HG02943 (cell line): ENCODE data around the gene HLA-DMA.
"Not testable (repeated sequence)": the region's sequence is repeated elsewhere in the genome, so short reads cannot be mapped to it uniquely, and the experiment has no call there.

Experiments used
- ATAC-seq: cut with Tn5 transposase; IDR thresholded peaks from one replicate; pipeline ENCODE4 v1.9.1; 2021; ENCODE audit warnings: mild to moderate bottlenecking, low read depth, moderate library complexity; ENCODE audit not compliant: unreplicated experiment

The HLA-DMA gene

DNA sequence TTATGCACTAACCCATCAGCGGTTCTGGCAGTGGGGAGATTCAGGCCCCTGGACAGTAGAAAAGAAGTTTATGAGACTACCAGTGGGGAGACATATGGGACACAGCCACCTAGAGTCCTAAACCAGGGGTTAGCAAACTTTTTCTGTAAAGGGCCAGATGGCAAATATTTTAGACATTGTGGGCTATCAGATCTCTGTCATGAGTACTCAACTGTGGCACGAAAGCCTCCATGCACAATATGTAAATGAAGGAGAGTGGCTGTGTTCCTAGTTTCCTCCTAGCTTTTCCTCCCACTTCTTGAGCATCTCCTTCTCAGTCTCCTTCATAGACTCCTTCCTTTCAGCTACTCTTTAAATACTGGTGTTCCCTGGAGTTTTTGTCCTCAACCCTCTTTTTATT, 3.3 kb upstream of the HLA-DMA start:
- ATAC-seq: no peak

DNA sequence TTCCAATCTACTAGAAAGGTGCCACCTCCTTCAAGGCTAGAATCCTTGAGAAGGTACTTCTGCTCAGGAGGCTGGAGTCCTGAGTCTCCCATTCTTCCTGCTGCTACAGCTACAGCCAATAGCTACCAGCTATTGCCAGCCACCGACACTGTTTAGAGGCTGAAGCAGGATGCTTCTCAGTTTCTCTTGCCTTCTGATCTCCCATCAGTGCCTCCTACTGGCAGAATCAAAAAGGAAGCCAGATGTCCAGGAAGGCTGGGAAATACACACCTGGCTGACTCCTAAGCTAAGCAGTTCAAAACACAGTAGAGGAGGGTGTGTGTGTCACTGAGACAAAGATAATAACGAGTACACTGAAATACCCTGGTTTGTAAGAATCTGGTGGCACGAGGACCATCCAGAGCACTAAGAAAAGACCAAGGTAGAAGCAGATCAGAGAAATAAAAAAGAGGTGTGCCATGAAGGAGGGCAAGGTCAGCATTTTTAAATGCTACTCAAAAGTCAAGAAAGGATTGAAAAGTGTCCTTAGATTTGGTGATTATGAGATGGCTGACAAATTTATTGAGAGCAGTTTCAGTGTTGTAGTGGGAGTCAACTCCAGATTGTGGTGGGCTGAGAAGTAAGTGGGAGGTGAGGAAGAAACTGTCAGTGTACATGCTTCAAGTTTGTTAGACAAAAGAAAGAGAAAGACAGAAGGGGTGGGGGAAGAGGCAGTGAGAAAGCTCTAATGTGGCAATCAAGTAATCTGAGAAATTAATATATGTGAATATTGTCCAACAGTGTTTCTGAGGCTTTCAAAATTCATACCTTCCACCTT, 2.3 kb upstream of the HLA-DMA start:
- ATAC-seq: no peak

DNA sequence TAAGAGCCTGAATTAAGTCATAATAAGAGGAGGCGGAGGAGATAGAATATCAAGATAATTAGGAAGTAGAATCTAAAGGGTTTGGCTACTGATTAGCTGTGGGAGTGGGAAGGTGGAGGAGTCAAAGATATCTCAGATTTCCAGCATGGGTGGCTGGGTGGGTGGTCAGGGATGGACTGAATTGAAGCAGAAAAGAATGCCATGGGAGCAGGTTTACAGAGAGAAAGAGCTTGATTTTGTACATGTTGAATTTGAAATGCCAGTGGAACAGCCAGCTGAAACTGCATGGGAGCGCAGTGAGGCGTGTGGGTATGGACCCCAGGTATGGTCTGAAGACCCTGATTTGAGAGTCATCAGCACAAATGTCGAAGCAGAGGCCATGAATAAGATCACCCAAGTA, 1.4 kb upstream of the HLA-DMA start:
- no peak for ATAC-seq

- no peak for ATAC-seq
Observed at GRCh38 chr6:32953775-32954174, 878 bp upstream of the HLA-DMA start.

DNA sequence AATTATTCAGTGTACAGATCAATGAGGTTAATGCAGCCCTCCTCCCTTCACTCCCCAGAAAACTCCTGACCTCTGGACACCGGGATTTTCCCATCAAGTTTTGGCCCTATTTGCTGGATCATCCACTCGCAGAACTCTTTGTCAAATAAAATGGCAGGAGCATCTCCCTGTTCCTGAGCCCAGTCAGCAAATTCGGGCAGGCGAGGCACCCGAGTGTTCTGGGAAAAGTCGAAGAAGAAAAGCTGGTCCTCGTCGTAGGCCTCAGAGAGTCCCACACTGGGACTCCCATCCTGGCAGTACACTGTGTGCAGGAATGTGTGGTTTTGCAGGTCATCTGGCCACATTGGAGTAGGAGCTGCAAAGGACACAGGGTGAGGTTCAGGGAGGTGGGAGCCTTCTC, 2.4 kb downstream of the HLA-DMA start:
- no peak for ATAC-seq

GRCh38 chr6:32950010-32950409, 2.9 kb downstream of the HLA-DMA start:
- ATAC-seq: no peak

DNA sequence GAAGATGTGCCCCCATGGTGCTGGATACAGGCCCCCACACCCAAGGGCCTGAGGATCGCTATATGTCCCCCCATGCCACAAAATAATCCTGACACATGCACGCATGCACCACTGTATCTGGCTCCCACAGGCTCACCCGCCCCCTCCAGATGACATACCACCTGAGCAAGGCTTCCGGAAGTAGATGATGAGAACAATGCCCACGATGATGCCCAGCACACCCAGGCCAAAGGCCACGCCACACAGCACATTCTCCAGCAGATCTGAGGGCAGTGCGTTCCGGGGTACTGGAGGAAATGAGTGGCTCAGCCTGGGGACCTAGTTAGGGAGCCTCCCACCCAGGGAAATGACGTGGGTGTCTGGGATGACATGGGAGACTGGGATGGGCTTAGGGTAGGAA, 3.8 kb downstream of the HLA-DMA start:
- no peak for ATAC-seq

GRCh38 chr6:32947552-32948465, 5.1 kb downstream of the HLA-DMA start:
- ATAC-seq: no peak

GRCh38 chr6:32946893-32947292, 6.0 kb downstream of the HLA-DMA start:
- no peak for ATAC-seq

DNA sequence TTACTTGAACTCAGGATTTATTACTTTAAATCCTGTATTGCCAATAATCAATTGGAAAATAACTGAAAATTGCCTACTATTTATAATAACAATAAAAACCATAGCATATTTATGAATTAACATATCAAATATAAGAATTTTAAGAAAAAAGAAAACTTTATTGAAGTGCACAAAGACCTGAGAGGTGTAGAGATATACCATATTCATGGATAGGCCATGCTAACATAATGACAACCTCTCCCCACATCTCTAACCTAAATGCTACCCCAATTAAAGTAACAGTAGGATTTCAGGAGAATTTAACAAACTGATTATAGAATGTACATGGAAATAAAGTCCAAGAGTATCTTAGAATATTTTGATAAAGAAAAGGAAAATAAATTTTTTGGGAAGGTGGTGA, 6.9 kb downstream of the HLA-DMA start:
- no peak for ATAC-seq

DNA sequence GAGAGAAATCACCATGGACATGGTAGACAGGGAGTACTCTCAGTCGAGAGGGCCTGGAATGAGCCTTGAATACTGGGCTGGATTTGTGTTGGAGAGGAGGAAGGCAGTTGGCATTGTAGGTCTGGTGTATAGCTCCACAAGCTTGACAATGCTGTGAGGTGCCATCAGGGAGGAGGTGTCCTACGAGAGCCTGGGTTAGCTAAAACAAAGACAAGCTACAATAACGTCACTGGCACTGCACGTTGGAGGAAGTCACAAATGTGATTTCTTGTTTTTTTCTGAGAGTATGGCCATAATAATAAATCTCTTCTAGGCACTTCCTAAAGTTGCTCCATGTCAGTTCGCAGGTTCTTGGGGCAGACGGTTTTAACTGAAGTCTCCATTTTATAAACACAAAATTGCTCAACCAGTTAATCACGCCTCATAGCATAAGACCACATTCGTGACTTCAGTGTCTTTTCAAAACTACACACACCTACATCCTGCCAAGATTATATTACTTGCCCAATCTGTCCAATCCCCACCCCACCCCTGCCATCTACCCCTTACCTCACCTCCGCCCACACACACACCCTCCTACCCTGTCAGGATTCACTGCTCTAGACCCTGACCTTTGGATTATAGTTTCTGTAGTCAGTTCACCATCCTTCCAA, 7.7 kb downstream of the HLA-DMA start:
- ATAC-seq: no peak

DNA sequence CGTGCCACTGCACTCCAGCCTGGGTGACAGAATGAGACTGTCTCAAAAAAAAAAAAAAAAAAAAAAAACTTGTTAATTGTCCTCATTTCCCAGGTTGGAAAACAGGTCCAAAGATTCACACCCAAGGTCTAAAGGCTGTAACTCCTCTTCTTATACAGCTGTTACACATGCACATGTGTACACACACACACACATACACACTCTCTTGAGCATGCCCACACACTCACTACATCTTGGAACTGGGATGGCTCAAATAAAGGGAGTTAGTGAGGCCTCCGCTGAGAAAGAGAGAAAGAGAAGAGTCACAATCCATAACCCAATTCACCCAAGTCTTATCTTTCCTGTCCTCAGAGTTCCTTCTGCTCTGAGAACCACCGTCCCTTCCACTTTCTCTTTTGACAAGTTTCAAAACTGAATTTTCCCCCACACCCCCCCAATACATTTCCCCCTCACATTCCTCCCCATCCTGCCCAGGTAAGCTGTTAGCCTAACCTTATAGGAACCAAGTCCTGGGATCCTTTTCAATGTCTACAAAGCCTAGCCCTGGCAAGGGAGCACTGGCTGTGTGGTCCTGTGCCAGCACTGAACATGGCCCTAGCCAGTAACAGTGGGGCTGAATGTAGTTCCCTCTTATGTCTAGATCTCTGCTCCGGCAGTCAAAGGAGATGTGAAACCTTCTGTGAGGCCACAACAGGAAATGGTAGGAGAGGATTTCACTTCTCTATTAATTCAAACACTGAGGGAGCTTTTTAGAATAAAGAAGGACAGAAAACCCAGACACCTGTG, 8.8 kb downstream of the HLA-DMA start:
- ATAC-seq: no peak

GRCh38 chr6:32942555-32943123, 10.3 kb downstream of the HLA-DMA start:
- not testable (repeated sequence) for ATAC-seq

DNA sequence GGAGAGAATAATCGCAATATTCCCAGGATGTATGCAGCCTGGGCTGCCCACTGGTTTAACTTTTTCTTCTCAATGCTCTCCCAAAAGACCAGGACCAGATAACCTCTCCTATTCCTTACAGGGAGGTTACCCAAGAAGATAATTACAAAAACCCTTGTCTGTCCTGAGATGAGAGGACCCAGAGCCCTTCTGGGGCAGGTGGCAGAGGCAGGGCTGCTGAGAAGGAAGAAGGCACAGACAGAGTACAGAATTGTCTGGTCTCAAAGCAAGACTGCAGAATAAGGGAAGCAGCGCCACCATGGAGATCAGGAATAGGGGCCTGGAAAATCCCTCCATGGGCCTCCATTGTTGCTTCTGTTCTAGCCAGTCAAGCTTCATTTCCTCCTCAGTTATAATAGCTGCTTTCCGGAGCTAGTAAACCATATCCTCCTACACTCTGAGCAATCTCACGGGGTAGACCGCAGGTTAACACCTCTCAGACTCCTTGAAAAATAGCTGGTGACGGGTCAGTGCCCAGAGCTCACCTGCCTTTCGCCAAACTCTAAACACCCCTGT, 11.6 kb downstream of the HLA-DMA start:
- ATAC-seq: peak; percentile 51

DNA sequence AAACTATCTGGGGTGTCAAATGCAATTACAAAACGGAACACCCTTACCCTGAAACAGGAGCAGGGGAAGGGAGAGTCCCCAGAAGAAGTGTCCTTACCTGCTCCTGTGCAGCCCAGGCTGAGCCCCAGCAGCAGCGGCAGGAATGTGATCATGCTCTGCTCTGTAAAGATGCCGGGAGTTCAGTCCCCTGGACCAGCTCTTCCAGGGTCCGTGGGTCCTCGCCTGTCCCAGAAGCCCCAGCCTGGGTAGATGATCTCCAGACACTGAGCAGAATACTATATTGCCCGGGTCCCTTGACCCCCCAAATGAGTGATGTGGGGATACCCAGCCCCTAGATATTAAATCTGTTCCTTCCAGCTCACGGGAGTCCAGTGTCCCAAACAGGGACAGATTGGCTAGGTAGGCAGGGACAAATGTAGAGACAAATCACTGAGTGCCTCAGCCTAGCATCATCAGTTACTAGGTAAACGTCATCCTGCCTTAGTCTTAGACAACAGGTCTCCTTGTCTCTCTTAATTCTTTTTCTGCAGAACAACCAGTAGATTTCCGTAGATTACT, 12.2 kb downstream of the HLA-DMA start, which contains the start of gene HLA-DMB:
HLA-DMB (minus strand) TSS at position 373 of the 558 bp plus-strand sequence; CDS start at position 152, 221 bp downstream.
- ATAC-seq: peak; percentile 44

DNA sequence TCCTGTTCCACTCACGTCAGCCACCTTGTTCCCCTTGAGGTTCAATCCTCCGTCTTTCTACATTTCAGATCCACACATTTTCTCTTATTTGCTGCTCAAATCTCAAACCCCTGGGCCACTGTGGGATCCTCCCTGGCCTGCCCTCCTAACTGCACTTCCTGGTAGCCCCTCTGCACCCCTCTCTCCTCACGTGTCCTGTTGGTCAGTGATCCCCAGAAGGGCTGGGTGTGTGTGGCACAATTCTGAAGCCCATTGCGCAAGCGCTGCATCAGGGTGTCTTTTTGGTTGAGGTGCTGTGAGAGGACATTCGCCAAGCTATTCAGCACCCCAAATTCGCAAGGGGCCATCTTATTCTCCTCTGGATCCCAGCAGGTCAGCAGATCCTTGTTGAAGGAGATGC, 14.4 kb downstream of the HLA-DMA start:
- ATAC-seq: no peak

GRCh38 chr6:32937230-32937633, 15.7 kb downstream of the HLA-DMA start:
- no peak for ATAC-seq

- no peak for ATAC-seq
Observed at GRCh38 chr6:32936239-32937152, 16.4 kb downstream of the HLA-DMA start.
